K562 (cell line): ENCODE measurements around the gene CERS4. TPM values are rescaled to one million over a fixed set of nuclear protein-coding genes. Genes with fewer than 3 reads are reported as not detected.
A peak's percentile ranks its signal among the peaks of the same experiment; 100 is the strongest.

Experiments used
- BRCA1 ChIP-seq, 2 experiments: fragments of 450-650 bp in 1 of 2; sonication (generic) in 1 of 2; formaldehyde crosslinking in 1 of 2; IDR thresholded peaks; 2 replicates each; pipeline versions ENCODE4 v1.5.0 to v1.6.1; 2017 to 2020; ENCODE audit warnings: mild to moderate bottlenecking in 1 of 2, missing genetic modification reagents in 1 of 2
- CHD1 ChIP-seq: fragments of 200-600 bp; sonication (generic); IDR thresholded peaks from one replicate; pipeline ENCODE4 v1.6.1; 2012; ENCODE audit warnings: mild to moderate bottlenecking, moderate library complexity, low read length, inconsistent platforms
- COPS2 ChIP-seq: fragments of 450-650 bp; conservative IDR thresholded peaks from 2 replicates; pipeline ENCODE4 v1.6.1; 2016; ENCODE audit warnings: mild to moderate bottlenecking, moderate library complexity
- HES1 ChIP-seq: fragments of 450-650 bp; IDR thresholded peaks from 2 replicates; pipeline ENCODE4 v1.6.1; 2016; ENCODE audit warnings: low read depth, mild to moderate bottlenecking, moderate library complexity
- HINFP ChIP-seq: fragments of 450-650 bp; conservative IDR thresholded peaks from 2 replicates; pipeline ENCODE4 v1.6.1; 2016; ENCODE audit warnings: missing genetic modification characterization, low read depth, mild to moderate bottlenecking, control low read depth, missing compliant biosample characterization
- IRF9 ChIP-seq: fragments of 450-650 bp; IDR thresholded peaks from 2 replicates; pipeline ENCODE4 v1.6.1; 2016; ENCODE audit warnings: missing biosample characterization, missing genetic modification characterization
- KAT7 ChIP-seq: sonication (generic); formaldehyde crosslinking; IDR thresholded peaks from 2 replicates; pipeline ENCODE4 v1.8.0; 2022; ENCODE audit warnings: missing genetic modification reagents, mild to moderate bottlenecking, borderline replicate concordance
- MBD2 ChIP-seq: sonication (generic); IDR thresholded peaks from 2 replicates; pipeline ENCODE4 v1.6.1; 2016; ENCODE audit warnings: low read depth, borderline replicate concordance
- MCM5 ChIP-seq: fragments of 450-650 bp; IDR thresholded peaks from 2 replicates; pipeline ENCODE4 v1.6.1; 2016; ENCODE audit warnings: low read depth
- MTF1 ChIP-seq: fragments of 250-450 bp; sonication (Bioruptor Pico); IDR thresholded peaks from 2 replicates; pipeline ENCODE4 v1.9.0; 2021; ENCODE audit warnings: moderate library complexity, mild to moderate bottlenecking, inconsistent platforms, borderline replicate concordance
- POLR3G ChIP-seq: IDR thresholded peaks from 2 replicates; pipeline ENCODE4 v1.6.1; 2011; ENCODE audit not compliant: insufficient read length, insufficient replicate concordance; ENCODE audit errors: extremely low read depth
- SLC30A9 ChIP-seq: fragments of 250-450 bp; sonication (Bioruptor Pico); IDR thresholded peaks from 2 replicates; pipeline ENCODE4 v1.8.0; 2022; ENCODE audit warnings: mild to moderate bottlenecking, moderate library complexity
- TAF15 ChIP-seq: fragments of 200-400 bp; formaldehyde crosslinking; IDR thresholded peaks from 2 replicates; pipeline ENCODE4 v1.6.1; 2017; ENCODE audit warnings: mild to moderate bottlenecking, low read depth, low read length, moderate library complexity
- UBTF ChIP-seq, 2 experiments: IDR thresholded peaks; 2 replicates each; pipeline ENCODE4 v1.6.1; 2012; ENCODE audit warnings: improper control_type of control experiment in 2 of 2, low read depth in 2 of 2, low read length in 2 of 2, borderline replicate concordance in 1 of 2
- VEZF1 ChIP-seq: fragments of 200-800 bp; sonication (Bioruptor generic); IDR thresholded peaks from 2 replicates; pipeline ENCODE4 v1.6.1; 2017; ENCODE audit warnings: missing genetic modification characterization, missing compliant biosample characterization
- ZBTB26 ChIP-seq: fragments of 450-650 bp; formaldehyde crosslinking; IDR thresholded peaks from 2 replicates; pipeline ENCODE4 v1.4.0; 2022; ENCODE audit warnings: missing genetic modification characterization
- ZNF12 ChIP-seq: sonication (generic); formaldehyde crosslinking; IDR thresholded peaks from 2 replicates; pipeline ENCODE4 v1.4.0; 2020; ENCODE audit warnings: mild to moderate bottlenecking, missing genetic modification reagents
- ZNF146 ChIP-seq: IDR thresholded peaks from one replicate; pipeline ENCODE4 v1.6.1; 2018; ENCODE audit warnings: missing compliant biosample characterization; ENCODE audit not compliant: unreplicated experiment
- ZNF174 ChIP-seq: fragments of 250-450 bp; sonication (Bioruptor Pico); IDR thresholded peaks from 2 replicates; pipeline ENCODE4 v1.4.0; 2020; ENCODE audit warnings: mild to moderate bottlenecking
- ZNF354B ChIP-seq: fragments of 250-450 bp; sonication (Bioruptor Pico); IDR thresholded peaks from 2 replicates; pipeline ENCODE4 v1.4.0; 2020
- polyA plus RNA-seq, 8 experiments: library from polyadenylated mRNA; depleted of rRNA in 4 of 8; stranded (reverse) in 5 of 8; unstranded in 3 of 8; fragments of >200 nt; fragmentation: Nextera tagmentation in 2 of 8; fragmentation: Illumina TruSeq in 1 of 8; extraction: Ambion mirVana in 2 of 8; extraction: Trizol in 1 of 8; gene quantifications; 2 replicates each; pipeline versions ENCODE4 v1.2.1 to v1.2.3, GENCODE V29; 2011 to 2014; ENCODE audit warnings: inconsistent platforms in 1 of 8, missing spikeins in 1 of 8
- total RNA-seq, 7 experiments: library from RNA; depleted of rRNA in 6 of 7; stranded (reverse); fragments of >200 nt in 6 of 7; fragmentation: Illumina TruSeq in 2 of 7; extraction: Trizol in 2 of 7; gene quantifications; 2 replicates each; pipeline versions ENCODE4 v1.2.1 to v1.2.3, GENCODE V29; 2011 to 2021; ENCODE audit warnings: low replicate concordance in 1 of 7

The CERS4 gene
- total and polyA plus RNA-seq, 9 of the 15 experiments (the other 6 are each of a cell fraction or from before 2014, with no cell fraction given), result 0.14 to 4.4 (median 2.9) TPM; not detected in 1

GRCh38 chr19:8307400-8307964, 98.3 kb downstream of the CERS4 start (continued):
- TF ChIP-seq ZBTB26, result no peak
- no peak for TF ChIP-seq BRCA1 (IDR thresholded peaks at IDR 0.05)
- TF ChIP-seq BRCA1 (CRISPR knock-in tag; IDR thresholded peaks at IDR 0.05), result peak; percentile 89; the same call in 1 of the 2 replicates
- TF ChIP-seq UBTF (IDR thresholded peaks at IDR 0.05; ENCODE audit: borderline replicate concordance in 1 of 2, low read depth in 2 of 2, low read length in 2 of 2), result no peak
- no peak for TF ChIP-seq IRF9 (tag)
- TF ChIP-seq MTF1 (CRISPR knock-in tag), result no peak
- no peak for TF ChIP-seq SLC30A9
- no peak for TF ChIP-seq POLR3G
- TF ChIP-seq TAF15, result no peak
- no peak for TF ChIP-seq ZNF12
- no peak for TF ChIP-seq KAT7 (CRISPR knock-in tag)
- TF ChIP-seq VEZF1 (CRISPR knock-in tag), result no peak
- no peak for TF ChIP-seq ZNF354B (CRISPR knock-in tag)
- peak; percentile 77 for TF ChIP-seq CHD1
- TF ChIP-seq HES1, result no peak
- no peak for TF ChIP-seq HINFP (tag)
- TF ChIP-seq COPS2, result no peak
- TF ChIP-seq ZNF174 (CRISPR knock-in tag), result no peak
- TF ChIP-seq ZNF146, result no peak
- TF ChIP-seq MBD2, result no peak
- no peak for TF ChIP-seq MCM5
